Thyroid gland (tissue), 4 donors: Measurements from ENCODE around the gene AKR1B1. TPM values are rescaled to one million over a fixed set of nuclear protein-coding genes. Genes with fewer than 3 reads are reported as not detected.
"Not testable (repeated sequence)": the region's sequence is repeated elsewhere in the genome, so short reads cannot be mapped to it uniquely, and the experiment has no call there.

Experiments used
- DNase-seq, 2 donors: peaks; one replicate each; pipeline ENCODE4 v3.0.0-alpha.2; 2019
- H3K27ac ChIP-seq, 3 donors: fragments of 200-600 bp; sonication (generic); 1 replicate in 2 of 3; 2 replicates in 1 of 3; pipeline ENCODE4 v1.5.1; 2016 to 2019; ENCODE audit warnings: mild to moderate bottlenecking in 1 of 3, moderate library complexity in 1 of 3
- H3K27me3 ChIP-seq: fragments of 200-600 bp; sonication (generic); one replicate; pipeline ENCODE4 v1.5.1; 2019
- H3K36me3 ChIP-seq, 2 donors: fragments of 200-600 bp; sonication (generic); one replicate each; pipeline ENCODE4 v1.5.1; 2016 to 2019
- H3K4me1 ChIP-seq, 2 donors: fragments of 200-600 bp; sonication (generic); one replicate each; pipeline ENCODE4 v1.5.1; 2017 to 2019
- H3K4me3 ChIP-seq, 3 donors: fragments of 200-600 bp; sonication (generic); replicated peaks in 1 of 3; 1 replicate in 2 of 3; 2 replicates in 1 of 3; pipeline ENCODE4 v1.5.1; 2016; ENCODE audit warnings: mild to moderate bottlenecking in 1 of 3
- H3K9me3 ChIP-seq: fragments of 200-600 bp; sonication (generic); one replicate; pipeline ENCODE4 v1.5.1; 2017
- CTCF ChIP-seq, 6 experiments: fragments of 200-600 bp in 3 of 6; fragments of 450-650 bp in 3 of 6; sonication (generic) in 3 of 6; IDR thresholded peaks; one replicate each; pipeline ENCODE4 v1.5.1; 2016 to 2019; ENCODE audit warnings: antibody characterized with exemption in 6 of 6, mild to moderate bottlenecking in 2 of 6, inconsistent platforms in 1 of 6, moderate library complexity in 1 of 6
- POLR2A ChIP-seq, 2 donors: fragments of 450-650 bp; IDR thresholded peaks; one replicate each; pipeline ENCODE4 v1.6.1; 2017; ENCODE audit warnings: antibody characterized with exemption in 2 of 2, mild to moderate bottlenecking in 2 of 2, moderate library complexity in 1 of 2
- WGBS, 2 donors: methylation state at CpG; one replicate each; pipeline ENCODE4 v1.1.5; 2017; 5-methylcytosine and 5-hydroxymethylcytosine counted together
- intact Hi-C: fragments of 100-400 bp; cut with DNase I; formaldehyde crosslinking; loops from one replicate; pipeline ENCODE4 v1.15.1; 2023
- total RNA-seq, 4 donors: library from RNA; depleted of rRNA; stranded (reverse); fragments of >200 nt; gene quantifications; one replicate each; pipeline ENCODE4 v1.2.3, GENCODE V29; 2016

The AKR1B1 gene
- total RNA-seq, 4 donors from 2014 or later: 39.4 to 103 (median 63.0) TPM

GRCh38 chr7:134500982-134501381 lies 42.1 kb upstream of the AKR1B1 start:
- Histone ChIP-seq H3K4me3 (no peak overlapping the region), H3K4me1 (no peaks in the 10 kb centered on the region), H3K9me3 (no peaks in the 10 kb centered on the region), H3K36me3 (no peaks in the 10 kb centered on the region), H3K27me3 (no peaks in the 10 kb centered on the region), H3K27ac (no peak overlapping the region)
- intact Hi-C loops: no loop called here
- no peak for DNase-seq
- TF ChIP-seq CTCF (IDR thresholded peaks at IDR 0.05): no peak
- TF ChIP-seq POLR2A (IDR thresholded peaks at IDR 0.05): no peak
- WGBS, 2 donors: 75 to 77% methylated on average over 5 of the region's 5 CpGs

GRCh38 chr7:134500406-134500805 lies 41.5 kb upstream of the AKR1B1 start:
- Histone ChIP-seq H3K27ac (no peak overlapping the region), H3K4me1 (no peaks in the 10 kb centered on the region), H3K4me3 (no peak overlapping the region), H3K27me3 (no peaks in the 10 kb centered on the region), H3K36me3 (no peaks in the 10 kb centered on the region), H3K9me3 (no peaks in the 10 kb centered on the region)
- TF ChIP-seq CTCF (IDR thresholded peaks at IDR 0.05): no peak
- no peak for TF ChIP-seq POLR2A (IDR thresholded peaks at IDR 0.05)
- no peak for DNase-seq
- intact Hi-C loops: no loop called here
- 81 to 87% methylated on average over 2 of the region's 2 CpGs for WGBS, 2 donors

GRCh38 chr7:134495546-134495945 lies 36.6 kb upstream of the AKR1B1 start:
- H3K27ac ChIP-seq: no peak overlapping the region
- TF ChIP-seq CTCF (IDR thresholded peaks at IDR 0.05): no peak
- no peak for TF ChIP-seq POLR2A (IDR thresholded peaks at IDR 0.05)
- 87 to 88% methylated on average over 1 of the region's 1 CpG for WGBS, 2 donors
- H3K36me3 ChIP-seq: no peaks in the 10 kb centered on the region
- H3K4me1 ChIP-seq: no peaks in the 10 kb centered on the region
- no peaks in the 10 kb centered on the region for H3K27me3 ChIP-seq
- no peak for DNase-seq
- no peaks in the 10 kb centered on the region for H3K9me3 ChIP-seq
- intact Hi-C loops: no loop called here
- H3K4me3 ChIP-seq: no peak overlapping the region

- Histone ChIP-seq H3K27ac (no peak overlapping the region), H3K4me3 (no peak overlapping the region), H3K27me3 (no peaks in the 10 kb centered on the region), H3K9me3 (no peaks in the 10 kb centered on the region), H3K4me1 (no peaks in the 10 kb centered on the region), H3K36me3 (no peaks in the 10 kb centered on the region)
- 78 to 82% methylated on average over 2 of the region's 2 CpGs for WGBS, 2 donors
- intact Hi-C loops: no loop called here
- TF ChIP-seq POLR2A (IDR thresholded peaks at IDR 0.05): no peak
- no peak for TF ChIP-seq CTCF (IDR thresholded peaks at IDR 0.05)
- DNase-seq: no peak
Observed at GRCh38 chr7:134493091-134493490, 34.2 kb upstream of the AKR1B1 start.

- intact Hi-C loops, H3K27ac ChIP-seq, H3K4me1 ChIP-seq, H3K27me3 ChIP-seq, H3K9me3 ChIP-seq, DNase-seq, H3K36me3 ChIP-seq, H3K4me3 ChIP-seq: not testable (repeated sequence)
- WGBS, 2 donors: 70 to 78% methylated on average over 4 of the region's 4 CpGs
Observed at GRCh38 chr7:134487721-134488120, 28.8 kb upstream of the AKR1B1 start.

GRCh38 chr7:134485203-134485602 lies 26.3 kb upstream of the AKR1B1 start:
- Histone ChIP-seq H3K4me1 (no peaks in the 10 kb centered on the region), H3K27me3 (no peaks in the 10 kb centered on the region), H3K27ac (no peak overlapping the region), H3K9me3 (no peaks in the 10 kb centered on the region), H3K4me3 (no peak overlapping the region), H3K36me3 (no peaks in the 10 kb centered on the region)
- 86 to 90% methylated on average over 6 of the region's 6 CpGs for WGBS, 2 donors
- no peak for DNase-seq
- no peak for TF ChIP-seq POLR2A (IDR thresholded peaks at IDR 0.05)
- no peak for TF ChIP-seq CTCF (IDR thresholded peaks at IDR 0.05)
- intact Hi-C loops: no loop called here
